ENCODE measurements around the gene INVS. TPM values are rescaled to one million over a fixed set of nuclear protein-coding genes. Genes with fewer than 3 reads are reported as not detected.

The INVS gene
- total and polyA plus RNA-seq, 12 donors = 1.6 to 8.0 (median 5.5) TPM

GRCh38 chr9:100191264-100191663, 92.2 kb downstream of the INVS start:
- peaks cover 0 to 69% (median 30%) of the 10 kb centered on the region in 11 donors for H3K9me3 ChIP-seq

GRCh38 chr9:100193078-100193477, 94.0 kb downstream of the INVS start:
- intact Hi-C loops (cut with DNase I) = loop anchor here in 1 of 10 donors (10.0 kb wide), 1 partner anchor 48 kb away; no protein-coding TSS in a partner anchor
- Histone ChIP-seq H3K36me3 (peaks cover 0 to 13% (median 0%) of the 10 kb centered on the region in 9 donors), H3K9me3 (peaks cover 0 to 52% (median 24%) of the 10 kb centered on the region in 11 donors), H3K4me1 (no peaks in the 10 kb centered on the region), H3K27me3 (no peaks in the 10 kb centered on the region), H3K4me3 (no peak overlapping the region), H3K27ac (no peak overlapping the region)
- TF ChIP-seq CTCF (IDR thresholded peaks at IDR 0.05) = no peak
- DNase-seq (no peak), ATAC-seq (no peak)
- WGBS, 2 donors = 99% methylated on average over 3 of the region's 3 CpGs

More at GRCh38 chr9:100191264-100191663, 92.2 kb downstream of the INVS start:
- no peak overlapping the region for H3K4me3 ChIP-seq
- TF ChIP-seq CTCF (IDR thresholded peaks at IDR 0.05) = no peak
- intact Hi-C loops (cut with DNase I) = loop anchor here in 1 of 10 donors (10.0 kb wide), 1 partner anchor 46 kb away; no protein-coding TSS in a partner anchor
- ATAC-seq (no peak), DNase-seq (no peak)
- H3K36me3 ChIP-seq = peaks cover 0 to 11% (median 0%) of the 10 kb centered on the region in 9 donors
- H3K27me3 ChIP-seq = no peaks in the 10 kb centered on the region
- H3K27ac ChIP-seq = no peak overlapping the region
- no peaks in the 10 kb centered on the region for H3K4me1 ChIP-seq

GRCh38 chr9:100196215-100196614, 97.2 kb downstream of the INVS start:
- no peak for DNase-seq
- ATAC-seq = no peak

GRCh38 chr9:100196828-100197227, 97.8 kb downstream of the INVS start:
- ATAC-seq = no peak
- 50 to 78% methylated on average over 1 of the region's 1 CpG for WGBS, 2 donors

More at GRCh38 chr9:100196215-100196614, 97.2 kb downstream of the INVS start:
- H3K27ac ChIP-seq = no peak overlapping the region
- TF ChIP-seq CTCF (IDR thresholded peaks at IDR 0.05) = no peak
- H3K4me3 ChIP-seq = no peak overlapping the region
- H3K4me1 ChIP-seq = no peaks in the 10 kb centered on the region
- WGBS, 2 donors = 61 to 78% methylated on average over 3 of the region's 3 CpGs
- intact Hi-C loops (cut with DNase I) = loop anchor here in 1 of 10 donors (10.0 kb wide), 1 partner anchor 51 kb away; no protein-coding TSS in a partner anchor
- no peaks in the 10 kb centered on the region for H3K27me3 ChIP-seq
- peaks cover 0 to 25% (median 7%) of the 10 kb centered on the region in 11 donors for H3K9me3 ChIP-seq
- peaks cover 0 to 13% (median 0%) of the 10 kb centered on the region in 9 donors for H3K36me3 ChIP-seq

More at GRCh38 chr9:100196828-100197227, 97.8 kb downstream of the INVS start:
- H3K4me1 ChIP-seq = no peaks in the 10 kb centered on the region
- H3K9me3 ChIP-seq = peaks cover 0 to 19% (median under 1%) of the 10 kb centered on the region in 11 donors
- H3K27me3 ChIP-seq = no peaks in the 10 kb centered on the region
- H3K36me3 ChIP-seq = peaks cover 0 to 13% (median 0%) of the 10 kb centered on the region in 9 donors
- TF ChIP-seq CTCF (IDR thresholded peaks at IDR 0.05) = no peak
- H3K27ac ChIP-seq = no peak overlapping the region
- intact Hi-C loops (cut with DNase I) = loop anchor here in 1 of 10 donors (10.0 kb wide), 1 partner anchor 52 kb away; no protein-coding TSS in a partner anchor
- no peak overlapping the region for H3K4me3 ChIP-seq
- no peak for DNase-seq

Data from heart right ventricle (tissue), 16 donors.